Measurements from ENCODE around the gene EHMT1. TPM values are rescaled to one million over a fixed set of nuclear protein-coding genes. Genes with fewer than 3 reads are reported as not detected.

The EHMT1 gene
- total RNA-seq, 2 donors from 2014 or later, result 56.2 to 97.9 TPM

DNA sequence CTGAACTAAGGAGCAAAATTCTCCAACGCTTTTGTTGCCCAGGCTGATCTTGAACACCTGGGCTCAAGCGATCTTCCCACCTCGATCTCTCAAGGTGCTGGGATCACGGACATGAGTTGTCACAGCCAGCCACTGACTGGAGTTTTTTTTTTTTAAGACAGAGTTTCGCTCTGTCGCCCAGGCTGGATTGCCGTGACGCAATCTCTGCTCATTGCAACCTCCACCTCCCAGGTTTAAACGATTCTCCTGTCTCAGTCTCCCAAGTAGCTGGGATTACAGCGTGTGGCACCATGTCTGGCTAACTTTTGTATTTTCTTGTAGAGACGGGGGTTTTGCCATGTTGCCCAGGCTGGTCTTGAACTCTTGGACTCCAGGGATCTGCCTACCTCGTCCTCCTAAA is 58.2 kb downstream of the EHMT1 start:
- no peak for DNase-seq
- peaks cover 6% of the 10 kb centered on the region for H3K4me1 ChIP-seq
- intact Hi-C loops (cut with DNase I), result no loop called here

DNA sequence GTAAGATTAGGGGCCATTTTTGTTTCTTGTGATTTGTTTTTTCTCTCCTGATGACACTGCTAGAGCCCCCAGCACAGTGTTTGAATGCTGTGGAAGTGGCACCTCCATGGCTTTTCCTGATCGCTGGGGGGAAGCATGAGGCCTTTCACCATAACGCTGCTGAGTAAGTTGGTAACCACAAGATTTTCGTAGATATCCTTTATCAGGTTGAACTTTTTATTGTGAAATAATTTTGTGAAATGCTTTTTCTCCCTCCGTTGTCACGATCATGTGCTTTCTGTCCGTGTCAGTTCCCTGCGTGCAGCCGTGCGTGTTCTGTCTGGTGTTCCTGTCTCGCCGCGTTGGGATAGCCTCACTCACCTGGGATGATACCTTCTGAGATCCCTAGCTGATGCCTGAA is 59.4 kb downstream of the EHMT1 start:
- Histone ChIP-seq H3K4me1 (peaks cover 6% of the 10 kb centered on the region), H3K36me3 (no peaks in the 10 kb centered on the region), H3K27ac (no peak overlapping the region), H3K9ac (ENCODE audit: low read depth in 2 of 2, low read length in 2 of 2) (no peak overlapping the region), H3K9me3 (no peaks in the 10 kb centered on the region), H3K4me3 (no peak overlapping the region), H3K27me3 (no peaks in the 10 kb centered on the region)
- DNase-seq, result no peak
- TF ChIP-seq, protein P1, sequence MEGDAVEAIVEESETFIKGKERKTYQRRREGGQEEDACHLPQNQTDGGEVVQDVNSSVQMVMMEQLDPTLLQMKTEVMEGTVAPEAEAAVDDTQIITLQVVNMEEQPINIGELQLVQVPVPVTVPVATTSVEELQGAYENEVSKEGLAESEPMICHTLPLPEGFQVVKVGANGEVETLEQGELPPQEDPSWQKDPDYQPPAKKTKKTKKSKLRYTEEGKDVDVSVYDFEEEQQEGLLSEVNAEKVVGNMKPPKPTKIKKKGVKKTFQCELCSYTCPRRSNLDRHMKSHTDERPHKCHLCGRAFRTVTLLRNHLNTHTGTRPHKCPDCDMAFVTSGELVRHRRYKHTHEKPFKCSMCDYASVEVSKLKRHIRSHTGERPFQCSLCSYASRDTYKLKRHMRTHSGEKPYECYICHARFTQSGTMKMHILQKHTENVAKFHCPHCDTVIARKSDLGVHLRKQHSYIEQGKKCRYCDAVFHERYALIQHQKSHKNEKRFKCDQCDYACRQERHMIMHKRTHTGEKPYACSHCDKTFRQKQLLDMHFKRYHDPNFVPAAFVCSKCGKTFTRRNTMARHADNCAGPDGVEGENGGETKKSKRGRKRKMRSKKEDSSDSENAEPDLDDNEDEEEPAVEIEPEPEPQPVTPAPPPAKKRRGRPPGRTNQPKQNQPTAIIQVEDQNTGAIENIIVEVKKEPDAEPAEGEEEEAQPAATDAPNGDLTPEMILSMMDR (IDR thresholded peaks at IDR 0.05), result no peak
- intact Hi-C loops (cut with DNase I), result no loop called here

More for the DNA sequence above, 58.2 kb downstream of the EHMT1 start:
- TF ChIP-seq, protein P1 (IDR thresholded peaks at IDR 0.05), result no peak
- H3K4me3 ChIP-seq, result no peak overlapping the region
- H3K9ac ChIP-seq (ENCODE audit: low read depth in 2 of 2, low read length in 2 of 2), result no peak overlapping the region
- no peaks in the 10 kb centered on the region for H3K27me3 ChIP-seq
- no peaks in the 10 kb centered on the region for H3K9me3 ChIP-seq
- H3K27ac ChIP-seq, result no peak overlapping the region
- no peaks in the 10 kb centered on the region for H3K36me3 ChIP-seq

DNA sequence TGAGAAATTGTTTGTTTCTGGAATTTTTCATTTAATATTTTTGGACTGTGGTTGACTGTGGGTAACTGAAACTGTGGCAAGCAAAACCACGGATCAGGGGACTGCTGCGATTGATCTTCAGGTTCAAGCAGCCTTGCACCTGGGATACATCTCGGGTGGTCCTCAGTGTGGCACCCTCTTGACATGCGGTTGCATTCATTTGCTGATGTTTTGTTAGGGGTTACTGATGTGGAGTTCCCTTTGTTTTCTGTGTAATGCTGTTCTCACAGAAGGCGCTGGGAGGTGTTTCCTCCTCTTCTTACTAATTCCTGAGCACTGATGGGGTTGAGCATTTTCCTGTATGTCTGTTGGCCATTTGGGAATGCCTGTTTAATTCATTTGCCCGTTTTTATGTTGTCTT is 60.4 kb downstream of the EHMT1 start:
- intact Hi-C loops (cut with DNase I), result no loop called here
- no peaks in the 10 kb centered on the region for H3K36me3 ChIP-seq
- no peaks in the 10 kb centered on the region for H3K27me3 ChIP-seq
- no peak overlapping the region for H3K9ac ChIP-seq (ENCODE audit: low read depth in 2 of 2, low read length in 2 of 2)
- DNase-seq, result no peak
- peaks cover 6% of the 10 kb centered on the region for H3K4me1 ChIP-seq
- H3K27ac ChIP-seq, result peak overlapping the region; percentile 22
- H3K4me3 ChIP-seq, result no peak overlapping the region
- H3K9me3 ChIP-seq, result no peaks in the 10 kb centered on the region
- TF ChIP-seq, protein P1 (IDR thresholded peaks at IDR 0.05), result no peak

DNA sequence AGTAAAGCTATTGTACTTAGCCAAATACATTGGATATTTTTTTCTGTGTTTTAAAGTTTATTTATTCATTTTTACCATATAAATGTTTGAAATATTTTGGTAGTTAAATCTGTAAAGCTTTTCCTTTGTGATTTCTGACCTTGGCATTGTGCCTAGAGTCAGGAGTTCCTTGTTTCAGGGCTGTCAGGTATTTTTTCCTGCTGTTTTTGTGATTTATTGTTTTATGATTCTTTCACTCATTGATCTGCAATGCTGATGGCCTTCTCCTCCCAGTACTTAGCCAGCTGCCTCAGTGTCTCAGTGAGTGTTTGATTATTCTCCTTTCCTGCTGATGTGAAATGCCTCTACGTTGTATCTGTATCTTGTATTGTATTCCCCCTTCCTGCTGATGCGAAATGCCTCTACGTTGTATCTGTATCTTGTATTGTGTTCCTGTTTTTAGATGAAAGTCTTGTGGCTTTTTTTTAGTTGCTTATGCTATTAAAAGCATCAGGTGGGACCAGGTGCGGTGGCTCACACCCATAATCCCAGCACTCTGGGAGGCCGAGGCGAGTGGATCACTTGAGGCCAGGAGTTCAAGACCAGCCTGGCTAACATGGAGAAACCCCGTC is 61.0 kb downstream of the EHMT1 start:
- Histone ChIP-seq H3K9me3 (no peaks in the 10 kb centered on the region), H3K4me3 (no peak overlapping the region), H3K4me1 (peaks cover 6% of the 10 kb centered on the region), H3K27me3 (no peaks in the 10 kb centered on the region), H3K36me3 (no peaks in the 10 kb centered on the region), H3K27ac (peak overlapping the region; percentile 22), H3K9ac (ENCODE audit: low read depth in 2 of 2, low read length in 2 of 2) (no peak overlapping the region)
- intact Hi-C loops (cut with DNase I), result no loop called here
- TF ChIP-seq, protein P1 (IDR thresholded peaks at IDR 0.05), result no peak
- peak; percentile 50 for DNase-seq

DNA sequence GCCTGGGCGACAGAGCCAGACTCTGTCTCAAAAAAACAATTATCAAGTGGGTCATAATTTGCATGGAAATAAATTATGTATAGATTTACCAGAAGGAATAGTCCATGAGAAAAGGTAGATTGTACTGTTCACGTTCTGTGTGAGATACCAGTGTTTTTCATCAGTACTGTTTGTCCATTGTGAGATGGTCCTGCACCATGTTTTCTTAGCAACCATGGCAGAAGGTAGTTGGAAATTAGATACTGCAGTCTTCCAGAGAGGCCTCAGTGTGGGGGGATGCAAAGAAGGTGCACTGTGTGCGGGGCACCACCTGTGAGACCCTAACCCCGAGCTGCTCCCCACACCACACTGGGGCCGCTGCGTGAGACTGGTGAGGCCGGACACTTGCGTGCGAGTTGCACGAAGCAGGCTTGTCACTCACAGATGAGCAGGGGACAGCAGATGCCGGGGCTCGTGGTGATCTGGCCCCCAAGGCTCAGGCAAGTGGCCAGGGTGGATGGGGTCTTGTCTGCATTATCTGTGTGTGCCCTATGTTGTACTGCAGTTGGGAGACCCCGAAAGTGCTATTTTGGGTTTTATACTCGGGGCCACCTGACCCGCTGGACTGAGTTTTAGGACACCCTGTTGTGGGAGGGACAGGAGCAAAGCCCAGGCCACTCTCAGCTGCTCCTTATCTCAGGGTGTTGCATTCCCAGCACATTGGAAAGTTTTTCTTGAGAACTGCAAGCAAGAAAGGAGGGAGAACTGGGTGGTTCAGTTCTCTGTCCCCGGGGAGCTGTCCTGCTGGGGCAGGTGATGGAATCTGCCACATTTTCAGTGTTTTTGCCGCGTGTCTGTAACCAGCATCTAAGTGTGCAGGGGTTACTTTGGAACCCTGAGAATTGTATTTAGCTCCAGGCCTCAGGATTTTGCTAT is 61.9 kb downstream of the EHMT1 start:
- Histone ChIP-seq H3K9me3 (no peaks in the 10 kb centered on the region), H3K27me3 (no peaks in the 10 kb centered on the region), H3K4me1 (peaks cover 6% of the 10 kb centered on the region), H3K4me3 (no peak overlapping the region), H3K36me3 (no peaks in the 10 kb centered on the region), H3K27ac (no peak overlapping the region), H3K9ac (ENCODE audit: low read depth in 2 of 2, low read length in 2 of 2) (no peak overlapping the region)
- no peak for DNase-seq
- TF ChIP-seq, protein P1 (IDR thresholded peaks at IDR 0.05), result no peak
- intact Hi-C loops (cut with DNase I), result no loop called here

Data from colonic mucosa (tissue), 4 donors.